ENCODE data around the gene IQSEC1. TPM values are rescaled to one million over a fixed set of nuclear protein-coding genes. Genes with fewer than 3 reads are reported as not detected.

IQSEC1 gene
- total and polyA plus RNA-seq, 2 donors: 9.4 to 21.9 TPM

GRCh38 chr3:13014755-13015285, 58.4 kb downstream of the IQSEC1 start:
- Histone ChIP-seq H3K4me3 (ENCODE audit: low read length in 2 of 2) (peak overlapping the region; percentile 56 to 58), H3K36me3 (ENCODE audit: control insufficient read depth in 2 of 2, insufficient read depth in 2 of 2, low read length in 1 of 2) (peaks cover 0 to 3% of the 10 kb centered on the region in 2 donors), H3K27ac (ENCODE audit: low read depth in 1 of 2, low read length in 1 of 2) (peak overlapping the region; percentile 98 to 99), H3K4me1 (ENCODE audit: control insufficient read depth in 2 of 2, insufficient read depth in 2 of 2, low read length in 2 of 2) (peaks cover 61 to 100% of the 10 kb centered on the region in 2 donors), H3K9me3 (ENCODE audit: control insufficient read depth in 2 of 2, insufficient read depth in 1 of 2, low read length in 1 of 2) (peaks cover 0 to 16% of the 10 kb centered on the region in 2 donors), H3K27me3 (ENCODE audit: control insufficient read depth in 2 of 2, insufficient read depth in 1 of 2, low read length in 1 of 2) (no peaks in the 10 kb centered on the region)
- DNase-seq (ENCODE audit: low read depth in 6 of 9, low spot score in 9 of 9): no peak
- WGBS: 31% methylated on average over 6 of the region's 6 CpGs

DNA sequence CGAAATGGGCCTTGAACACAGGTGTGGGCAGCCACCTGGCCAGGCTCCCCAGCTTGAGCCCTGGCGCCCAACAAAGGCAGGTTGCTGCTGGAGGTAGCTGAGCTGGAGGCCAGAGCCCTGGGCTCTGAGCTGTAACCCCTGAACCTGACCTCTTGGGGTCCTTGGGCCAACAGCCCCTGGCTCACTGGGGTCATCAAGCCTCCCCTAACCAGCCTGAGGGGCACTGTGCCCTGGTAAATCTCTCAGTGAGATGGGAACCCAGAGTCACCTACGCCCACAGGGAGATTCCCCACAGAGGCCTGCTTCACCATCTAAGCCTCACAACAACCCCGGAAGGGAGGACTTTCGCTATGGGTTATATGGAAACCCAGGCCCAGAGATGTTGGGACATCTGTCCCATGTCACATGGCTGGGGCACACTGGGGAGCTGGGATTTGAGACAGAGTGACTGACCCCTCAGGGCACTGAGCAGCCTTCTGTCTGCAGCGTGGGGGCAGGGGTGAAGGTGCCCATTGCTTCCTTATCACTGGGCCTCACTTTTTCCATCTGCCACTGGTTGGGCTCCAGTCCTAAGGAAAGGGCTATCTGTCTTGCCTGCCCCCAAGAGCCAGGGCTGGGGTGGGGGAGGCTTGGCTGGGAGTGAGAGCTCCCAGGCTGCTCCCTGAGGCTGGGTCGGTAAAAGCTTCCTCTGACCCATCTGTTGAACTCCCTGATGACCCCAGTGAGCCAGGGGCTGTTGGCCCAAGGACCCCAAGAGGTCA, 59.1 kb downstream of the IQSEC1 start:
- WGBS: 86% methylated on average over 7 of the region's 7 CpGs
- Histone ChIP-seq H3K27me3 (ENCODE audit: control insufficient read depth in 2 of 2, insufficient read depth in 1 of 2, low read length in 1 of 2) (no peaks in the 10 kb centered on the region), H3K36me3 (ENCODE audit: control insufficient read depth in 2 of 2, insufficient read depth in 2 of 2, low read length in 1 of 2) (peaks cover 0 to 3% of the 10 kb centered on the region in 2 donors), H3K4me1 (ENCODE audit: control insufficient read depth in 2 of 2, insufficient read depth in 2 of 2, low read length in 2 of 2) (peaks cover 55 to 100% of the 10 kb centered on the region in 2 donors), H3K4me3 (ENCODE audit: low read length in 2 of 2) (peak overlapping the region; percentile 56 to 58), H3K27ac (ENCODE audit: low read depth in 1 of 2, low read length in 1 of 2) (peak overlapping the region; percentile 98 to 99), H3K9me3 (ENCODE audit: control insufficient read depth in 2 of 2, insufficient read depth in 1 of 2, low read length in 1 of 2) (peaks cover 0 to 16% of the 10 kb centered on the region in 2 donors)
- DNase-seq (ENCODE audit: low read depth in 6 of 9, low spot score in 9 of 9): no peak

- peaks cover 49 to 100% of the 10 kb centered on the region in 2 donors for H3K4me1 ChIP-seq (ENCODE audit: control insufficient read depth in 2 of 2, insufficient read depth in 2 of 2, low read length in 2 of 2)
- peak overlapping the region; percentile 19 to 99 for H3K27ac ChIP-seq (ENCODE audit: low read depth in 1 of 2, low read length in 1 of 2)
- no peak for DNase-seq (ENCODE audit: low read depth in 6 of 9, low spot score in 9 of 9)
- no peak overlapping the region for H3K4me3 ChIP-seq (ENCODE audit: low read length in 2 of 2)
- peaks cover 0 to 3% of the 10 kb centered on the region in 2 donors for H3K36me3 ChIP-seq (ENCODE audit: control insufficient read depth in 2 of 2, insufficient read depth in 2 of 2, low read length in 1 of 2)
- WGBS: 99% methylated on average over 3 of the region's 3 CpGs
- peaks cover 0 to 16% of the 10 kb centered on the region in 2 donors for H3K9me3 ChIP-seq (ENCODE audit: control insufficient read depth in 2 of 2, insufficient read depth in 1 of 2, low read length in 1 of 2)
- no peaks in the 10 kb centered on the region for H3K27me3 ChIP-seq (ENCODE audit: control insufficient read depth in 2 of 2, insufficient read depth in 1 of 2, low read length in 1 of 2)
Observed at GRCh38 chr3:13013566-13013965, 59.7 kb downstream of the IQSEC1 start.

DNA sequence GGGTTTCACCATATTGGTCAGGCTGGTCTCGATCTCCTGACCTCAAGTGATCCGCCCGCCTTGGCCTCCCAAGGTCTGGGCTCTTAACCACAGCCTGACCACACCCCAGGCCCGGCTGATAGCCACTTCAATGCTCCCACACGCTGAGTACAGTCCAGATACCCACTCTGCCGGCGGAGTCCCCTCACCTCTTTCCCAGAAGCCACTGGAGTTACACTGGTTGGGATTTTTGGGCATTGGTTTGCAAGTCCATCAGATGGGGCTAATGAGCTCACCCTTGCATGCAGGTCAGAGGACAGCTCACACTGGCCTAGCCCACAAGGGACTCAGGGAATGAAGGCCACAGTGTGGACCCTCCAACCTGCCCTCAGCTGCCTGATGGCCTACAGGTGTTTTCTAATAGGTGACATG, 60.1 kb downstream of the IQSEC1 start:
- H3K36me3 ChIP-seq (ENCODE audit: control insufficient read depth in 2 of 2, insufficient read depth in 2 of 2, low read length in 1 of 2): peaks cover 2 to 3% of the 10 kb centered on the region in 2 donors
- 96% methylated on average over 7 of the region's 7 CpGs for whole genome bisulfite sequencing
- H3K27me3 ChIP-seq (ENCODE audit: control insufficient read depth in 2 of 2, insufficient read depth in 1 of 2, low read length in 1 of 2): no peaks in the 10 kb centered on the region
- no peak for DNase-seq (ENCODE audit: low read depth in 6 of 9, low spot score in 9 of 9)
- peaks cover 46 to 100% of the 10 kb centered on the region in 2 donors for H3K4me1 ChIP-seq (ENCODE audit: control insufficient read depth in 2 of 2, insufficient read depth in 2 of 2, low read length in 2 of 2)
- no peak overlapping the region for H3K4me3 ChIP-seq (ENCODE audit: low read length in 2 of 2)
- peaks cover 0 to 16% of the 10 kb centered on the region in 2 donors for H3K9me3 ChIP-seq (ENCODE audit: control insufficient read depth in 2 of 2, insufficient read depth in 1 of 2, low read length in 1 of 2)
- H3K27ac ChIP-seq (ENCODE audit: low read depth in 1 of 2, low read length in 1 of 2): peak overlapping the region; percentile 57 to 99

- Histone ChIP-seq H3K27me3 (ENCODE audit: control insufficient read depth in 2 of 2, insufficient read depth in 1 of 2, low read length in 1 of 2) (no peaks in the 10 kb centered on the region), H3K9me3 (ENCODE audit: control insufficient read depth in 2 of 2, insufficient read depth in 1 of 2, low read length in 1 of 2) (peaks cover 0 to 13% of the 10 kb centered on the region in 2 donors), H3K4me1 (ENCODE audit: control insufficient read depth in 2 of 2, insufficient read depth in 2 of 2, low read length in 2 of 2) (peaks cover 41 to 99% of the 10 kb centered on the region in 2 donors), H3K27ac (ENCODE audit: low read depth in 1 of 2, low read length in 1 of 2) (peak overlapping the region; percentile 88 to 92), H3K36me3 (ENCODE audit: control insufficient read depth in 2 of 2, insufficient read depth in 2 of 2, low read length in 1 of 2) (peaks cover 3 to 6% of the 10 kb centered on the region in 2 donors), H3K4me3 (ENCODE audit: low read length in 2 of 2) (no peak overlapping the region)
- WGBS: 14% methylated on average over 5 of the region's 5 CpGs
- DNase-seq (ENCODE audit: low read depth in 6 of 9, low spot score in 9 of 9): peak in 1 of 9 donors; percentile 64
Observed at GRCh38 chr3:13012221-13012691, 61.0 kb downstream of the IQSEC1 start.

DNA sequence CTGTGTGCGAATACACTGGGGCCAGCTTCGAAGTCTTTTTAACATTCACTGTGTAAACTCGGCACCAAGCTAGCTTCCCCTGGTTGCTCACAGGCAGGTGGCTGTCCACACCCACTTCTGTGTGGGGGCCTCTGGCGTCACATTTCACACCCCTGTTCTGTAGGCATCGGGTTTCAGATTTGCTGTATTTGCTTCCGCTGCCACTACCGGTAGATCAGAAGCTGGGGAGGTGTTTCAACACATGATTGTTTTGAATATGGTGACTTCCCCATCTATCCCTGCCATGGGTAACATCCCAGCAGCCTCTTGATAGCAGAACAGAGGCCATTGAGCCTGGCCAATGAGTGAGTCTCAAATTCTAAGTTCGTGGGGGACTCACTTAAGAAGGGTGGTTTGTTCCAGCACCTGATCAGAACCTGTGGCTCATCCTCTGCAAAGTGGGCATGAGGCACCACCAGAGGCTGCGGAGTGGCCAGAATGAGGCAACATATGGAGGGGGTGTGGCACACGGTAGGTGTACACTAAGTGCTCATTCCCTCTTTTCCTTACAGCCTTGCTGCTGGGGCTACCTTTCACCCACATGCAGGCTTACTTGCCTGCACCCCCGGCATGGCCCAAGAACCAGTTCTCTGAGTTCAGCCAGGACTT, 61.5 kb downstream of the IQSEC1 start:
- Histone ChIP-seq H3K4me3 (ENCODE audit: low read length in 2 of 2) (peak overlapping the region in 1 of 2 donors; percentile 3), H3K27me3 (ENCODE audit: control insufficient read depth in 2 of 2, insufficient read depth in 1 of 2, low read length in 1 of 2) (no peaks in the 10 kb centered on the region), H3K9me3 (ENCODE audit: control insufficient read depth in 2 of 2, insufficient read depth in 1 of 2, low read length in 1 of 2) (peaks cover 0 to 9% of the 10 kb centered on the region in 2 donors), H3K36me3 (ENCODE audit: control insufficient read depth in 2 of 2, insufficient read depth in 2 of 2, low read length in 1 of 2) (peaks cover 3 to 6% of the 10 kb centered on the region in 2 donors), H3K4me1 (ENCODE audit: control insufficient read depth in 2 of 2, insufficient read depth in 2 of 2, low read length in 2 of 2) (peaks cover 39 to 99% of the 10 kb centered on the region in 2 donors), H3K27ac (ENCODE audit: low read depth in 1 of 2, low read length in 1 of 2) (peak overlapping the region; percentile 88 to 92)
- DNase-seq (ENCODE audit: low read depth in 6 of 9, low spot score in 9 of 9): peak in 7 of 9 donors; percentile 61 to 91 (median 74)
- 39% methylated on average over 11 of the region's 11 CpGs for WGBS

DNA sequence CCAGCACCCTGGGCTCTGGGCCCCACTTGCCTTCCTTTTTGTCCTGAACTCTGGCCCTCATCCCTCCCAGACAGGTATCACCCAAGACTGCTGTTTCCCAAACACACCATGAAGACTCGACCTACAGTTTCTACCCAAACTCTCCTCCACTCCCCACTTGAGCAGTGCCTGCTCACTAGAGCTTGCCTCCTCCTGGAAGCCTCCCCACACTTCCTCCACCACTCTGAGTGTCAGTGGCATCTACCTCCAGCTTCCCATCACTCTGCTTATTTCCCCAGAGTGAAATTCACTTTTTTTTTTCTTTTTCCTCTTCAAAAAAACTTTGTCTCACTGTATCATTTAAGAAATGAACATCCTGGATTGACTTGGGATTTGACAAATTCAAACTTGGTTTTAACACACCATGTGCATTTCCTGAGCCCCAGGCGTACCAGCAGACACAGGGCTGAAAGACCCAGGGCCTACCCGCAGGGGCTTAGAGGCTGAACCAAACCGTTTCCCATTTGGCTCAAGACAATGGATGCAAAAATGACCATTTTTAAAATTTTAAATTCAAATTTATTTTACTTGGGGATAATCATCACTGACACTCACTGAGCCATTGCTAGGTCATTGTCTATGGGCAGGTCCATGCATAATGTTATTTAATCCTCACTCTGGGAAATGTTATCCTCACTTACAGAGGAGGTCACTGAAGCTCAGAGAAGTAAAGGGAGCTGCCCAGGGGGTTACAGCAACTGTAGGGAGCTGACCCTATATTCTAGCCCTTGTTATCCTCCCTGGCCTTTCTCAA, 62.3 kb downstream of the IQSEC1 start:
- Histone ChIP-seq H3K27ac (ENCODE audit: low read depth in 1 of 2, low read length in 1 of 2) (peak overlapping the region; percentile 88 to 92), H3K4me1 (ENCODE audit: control insufficient read depth in 2 of 2, insufficient read depth in 2 of 2, low read length in 2 of 2) (peaks cover 33 to 99% of the 10 kb centered on the region in 2 donors)

GRCh38 chr3:13009946-13010315, 63.3 kb downstream of the IQSEC1 start:
- Histone ChIP-seq H3K9me3 (ENCODE audit: control insufficient read depth in 2 of 2, insufficient read depth in 1 of 2, low read length in 1 of 2) (peaks cover 0 to 5% of the 10 kb centered on the region in 2 donors), H3K4me1 (ENCODE audit: control insufficient read depth in 2 of 2, insufficient read depth in 2 of 2, low read length in 2 of 2) (peaks cover 29 to 95% of the 10 kb centered on the region in 2 donors), H3K27ac (ENCODE audit: low read depth in 1 of 2, low read length in 1 of 2) (peak overlapping the region in 1 of 2 donors; percentile 36), H3K27me3 (ENCODE audit: control insufficient read depth in 2 of 2, insufficient read depth in 1 of 2, low read length in 1 of 2) (no peaks in the 10 kb centered on the region), H3K36me3 (ENCODE audit: control insufficient read depth in 2 of 2, insufficient read depth in 2 of 2, low read length in 1 of 2) (peaks cover 3 to 6% of the 10 kb centered on the region in 2 donors), H3K4me3 (ENCODE audit: low read length in 2 of 2) (no peak overlapping the region)
- DNase-seq (ENCODE audit: low read depth in 6 of 9, low spot score in 9 of 9): no peak
- WGBS: 97% methylated on average over 7 of the region's 7 CpGs

More for the DNA sequence above, 62.3 kb downstream of the IQSEC1 start:
- 77% methylated on average over 4 of the region's 4 CpGs for WGBS
- Histone ChIP-seq H3K4me3 (ENCODE audit: low read length in 2 of 2) (no peak overlapping the region), H3K27me3 (ENCODE audit: control insufficient read depth in 2 of 2, insufficient read depth in 1 of 2, low read length in 1 of 2) (no peaks in the 10 kb centered on the region), H3K36me3 (ENCODE audit: control insufficient read depth in 2 of 2, insufficient read depth in 2 of 2, low read length in 1 of 2) (peaks cover 3 to 6% of the 10 kb centered on the region in 2 donors), H3K9me3 (ENCODE audit: control insufficient read depth in 2 of 2, insufficient read depth in 1 of 2, low read length in 1 of 2) (peaks cover 0 to 8% of the 10 kb centered on the region in 2 donors)
- no peak for DNase-seq (ENCODE audit: low read depth in 6 of 9, low spot score in 9 of 9)

All from thymus (tissue), 11 donors.